Occipital lobe (tissue), 2 donors: Measurements from ENCODE around the gene ATP1B1. TPM values are rescaled to one million over a fixed set of nuclear protein-coding genes. Genes with fewer than 3 reads are reported as not detected.

ENCODE experiments used
- DNase-seq: peaks from one replicate; lab custom pipeline; 2025; lab: John Stamatoyannopoulos, UW
- total RNA-seq: library from RNA; depleted of rRNA; stranded (reverse); fragments of >200 nt; gene quantifications from one replicate; pipeline ENCODE4 v1.2.3, GENCODE V29; 2014

Gene ATP1B1
- 233 TPM for total RNA-seq

GRCh38 chr1:169106095-169106920 is at the start of gene ATP1B1:
TSS of gene ATP1B1 (plus strand) at chr1:169106690. CDS start at chr1:169106830, 140 bp downstream.
- peak; percentile 83 for DNase-seq

DNA sequence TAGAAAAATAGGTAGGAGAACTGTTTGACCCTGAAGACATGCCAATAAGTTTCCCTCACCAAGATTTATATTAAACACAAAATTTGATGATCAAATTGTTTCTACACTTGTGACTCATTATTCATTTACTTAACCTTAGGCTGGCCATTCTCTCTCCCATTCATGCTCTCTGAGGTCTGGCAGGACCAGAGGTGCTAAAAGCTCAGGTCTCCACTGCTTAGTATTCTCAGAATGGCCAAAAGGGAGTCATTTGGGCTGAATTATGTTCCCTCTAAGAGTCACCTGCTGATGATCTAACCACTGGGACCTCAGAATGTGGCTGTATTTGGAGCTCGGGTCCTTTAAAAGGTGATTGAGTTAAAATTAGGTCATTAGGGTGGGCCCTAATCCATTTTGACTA is 47.1 kb upstream of the ATP1B1 start:
- DNase-seq = no peak

GRCh38 chr1:169060043-169060722 is 46.3 kb upstream of the ATP1B1 start:
- DNase-seq = no peak

- DNase-seq = no peak
These were observed 45.4 kb upstream of the ATP1B1 start for GRCh38 chr1:169060919-169061639.

DNA sequence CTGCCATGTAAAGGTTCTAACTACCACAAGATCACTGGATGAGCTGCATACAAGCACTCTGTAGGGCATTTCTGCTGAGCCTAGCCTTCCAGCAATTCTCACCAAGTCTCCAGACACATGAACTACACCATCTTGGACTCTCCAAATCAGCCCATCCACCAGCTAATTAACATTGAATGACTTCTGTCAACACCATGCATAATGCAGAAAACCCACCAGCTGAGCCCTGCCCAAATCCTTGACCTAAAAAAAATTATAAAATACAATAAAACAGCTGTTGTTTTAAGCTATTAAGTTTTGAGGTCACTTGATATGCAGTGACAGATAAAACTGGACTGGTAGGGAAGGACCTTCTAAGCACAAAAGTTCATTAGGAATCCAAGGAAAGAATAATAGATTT is 44.3 kb upstream of the ATP1B1 start:
- DNase-seq = no peak

- no peak for DNase-seq
These were observed 42.4 kb upstream of the ATP1B1 start for GRCh38 chr1:169064103-169064502.

DNA sequence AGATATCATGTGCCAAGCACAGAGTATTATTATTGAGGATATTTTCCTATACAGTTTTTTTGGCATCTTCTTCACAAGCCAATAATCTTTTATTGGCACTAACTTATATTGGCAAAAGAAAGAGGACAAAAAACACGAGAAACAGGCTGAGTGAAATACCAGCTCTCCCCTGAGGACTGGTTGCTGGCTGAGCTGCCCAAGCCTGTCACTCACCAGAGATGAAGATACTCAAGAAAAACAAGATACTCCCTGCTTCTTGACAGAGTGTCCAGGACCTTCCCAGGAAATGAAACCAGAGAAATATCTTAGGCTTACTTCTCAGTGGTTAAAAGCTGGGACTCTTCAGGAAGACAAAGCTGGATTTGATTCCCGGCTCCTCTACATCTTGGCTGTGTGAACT is 35.9 kb upstream of the ATP1B1 start:
- no peak for DNase-seq

GRCh38 chr1:169070958-169071357 is 35.5 kb upstream of the ATP1B1 start:
- no peak for DNase-seq

DNA sequence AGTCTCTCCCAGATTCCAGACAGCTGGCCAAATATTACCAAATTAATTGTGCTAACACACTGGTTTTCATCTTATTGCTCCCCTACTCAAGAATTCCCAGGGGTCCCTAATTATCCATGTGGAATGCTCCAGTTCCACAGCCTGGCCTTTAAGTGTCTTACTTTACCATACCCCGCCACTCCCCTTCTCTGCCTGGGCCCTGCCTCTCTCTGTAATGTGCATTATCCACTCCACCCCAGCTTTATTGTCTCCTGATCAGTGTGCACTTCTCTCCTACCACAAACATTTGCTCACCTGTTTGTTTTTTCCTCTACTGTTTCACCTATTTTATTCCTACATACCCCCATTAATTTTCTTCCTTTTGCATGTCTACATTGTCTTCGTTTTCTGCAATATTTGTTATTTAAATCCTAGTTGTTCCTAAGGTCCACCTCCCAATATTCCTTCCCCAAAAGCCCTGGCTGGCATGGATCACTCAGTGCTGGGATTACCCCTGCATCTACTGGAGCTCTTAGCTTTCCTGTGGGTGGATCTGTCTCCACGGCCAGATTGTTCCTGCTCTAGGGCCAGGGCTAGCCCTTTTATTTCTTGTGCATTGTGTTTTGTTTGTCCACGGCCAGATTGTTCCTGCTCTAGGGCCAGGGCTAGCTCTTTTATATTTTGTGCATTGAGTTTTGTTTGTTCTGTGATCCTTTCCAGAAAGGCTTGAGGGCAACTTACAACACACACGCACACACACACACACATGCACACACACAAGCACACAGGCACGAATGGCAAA is 33.4 kb upstream of the ATP1B1 start:
- no peak for DNase-seq

GRCh38 chr1:169078163-169078883 is 28.2 kb upstream of the ATP1B1 start:
- no peak for DNase-seq

DNA sequence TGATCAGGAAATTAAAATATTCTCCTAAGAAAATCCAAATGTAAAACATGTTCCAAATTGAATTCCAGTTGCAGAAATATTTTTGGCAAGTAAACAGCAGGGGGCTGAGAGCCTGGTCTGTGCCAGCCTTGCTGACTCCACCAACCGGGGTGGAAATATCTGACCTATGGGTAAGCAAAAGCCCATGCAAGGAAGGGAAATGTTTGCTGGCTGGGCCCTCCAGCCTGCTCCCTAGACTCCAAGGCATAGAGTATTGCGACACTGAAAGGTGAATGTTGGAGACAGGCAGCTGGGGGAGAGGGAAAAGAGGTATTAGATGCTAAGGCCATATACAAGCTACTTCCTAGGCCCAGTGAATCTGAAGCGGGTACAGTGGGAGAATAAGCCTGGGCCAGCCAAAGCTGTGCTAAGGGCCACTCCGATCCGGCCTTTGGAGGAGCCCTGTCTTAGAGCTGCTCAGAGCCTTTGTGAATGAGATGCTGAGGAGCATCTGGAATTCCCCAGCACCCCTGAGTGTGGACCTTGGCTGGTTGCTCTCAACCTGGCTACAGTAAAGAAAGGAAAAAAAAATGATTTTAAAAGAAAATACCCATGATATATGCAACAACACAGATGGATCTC is 24.9 kb upstream of the ATP1B1 start:
- DNase-seq = no peak

DNA sequence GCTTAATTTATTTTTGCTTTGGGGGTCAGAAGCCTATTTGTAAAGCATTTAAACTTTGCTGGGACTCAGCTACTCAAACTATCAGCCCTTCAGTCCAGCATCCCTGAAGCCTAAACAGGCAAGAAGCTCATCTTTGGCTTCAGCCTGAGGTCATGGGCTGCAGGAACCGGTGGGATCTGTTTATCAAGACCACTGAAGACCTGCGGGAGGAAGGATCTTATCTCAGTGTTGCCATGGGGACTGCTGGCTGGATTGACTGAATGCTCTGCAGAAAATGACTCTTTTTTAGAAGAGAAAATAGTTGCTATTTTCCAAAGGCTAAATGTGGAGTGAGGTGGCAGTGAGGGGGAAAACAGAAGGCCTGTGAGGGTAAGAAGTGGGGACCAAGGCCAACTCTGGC is 20.6 kb upstream of the ATP1B1 start:
- no peak for DNase-seq

GRCh38 chr1:169086603-169087455 is 19.7 kb upstream of the ATP1B1 start:
- no peak for DNase-seq

GRCh38 chr1:169087876-169088275 is 18.6 kb upstream of the ATP1B1 start:
- no peak for DNase-seq

DNA sequence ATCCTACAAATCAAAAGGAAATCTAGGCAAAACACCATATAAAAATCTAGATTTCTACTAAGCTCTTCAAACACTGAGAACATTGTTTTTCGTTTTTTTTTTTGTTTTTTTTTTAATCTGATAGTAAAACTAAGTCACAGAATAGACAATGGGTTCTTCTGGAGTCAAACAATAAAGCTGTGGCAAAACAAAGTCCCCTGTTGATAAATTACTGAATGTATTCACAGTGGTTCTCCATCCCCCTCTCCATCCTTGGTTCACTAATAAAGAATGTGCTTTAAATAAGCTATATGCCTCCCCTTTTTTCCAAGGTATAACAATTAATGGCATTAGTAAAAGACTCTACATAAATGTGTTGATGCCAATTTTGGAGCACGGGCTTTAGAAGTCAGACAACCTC is 16.7 kb upstream of the ATP1B1 start:
- DNase-seq = no peak

DNA sequence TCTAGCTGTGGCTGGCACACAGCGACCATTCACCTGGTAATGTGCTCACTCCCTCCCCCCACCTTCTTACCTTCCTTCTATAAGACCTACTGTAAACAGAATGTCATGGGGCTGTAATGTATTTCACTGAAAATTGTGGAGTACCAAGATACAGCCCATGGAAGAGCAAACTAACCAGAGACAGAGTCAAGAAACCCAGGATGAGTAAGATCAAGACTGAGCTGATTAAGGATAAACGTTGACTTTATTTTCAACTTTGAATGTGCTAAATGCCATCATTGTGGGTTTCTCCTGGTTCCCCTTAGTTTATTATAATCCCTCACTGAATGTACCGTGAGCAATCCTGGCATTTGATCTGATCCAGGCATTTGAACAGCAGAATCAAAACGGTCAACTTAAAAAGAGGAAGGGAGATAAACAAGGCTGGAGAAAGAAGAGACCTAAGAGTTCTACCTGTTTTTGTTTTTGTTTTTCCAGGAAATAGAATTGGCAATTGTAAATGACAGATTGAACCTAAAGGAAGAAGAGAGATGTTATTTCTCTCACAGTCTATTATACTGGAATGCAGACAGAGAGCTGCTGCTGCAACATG is 16.1 kb upstream of the ATP1B1 start:
- no peak for DNase-seq

DNA sequence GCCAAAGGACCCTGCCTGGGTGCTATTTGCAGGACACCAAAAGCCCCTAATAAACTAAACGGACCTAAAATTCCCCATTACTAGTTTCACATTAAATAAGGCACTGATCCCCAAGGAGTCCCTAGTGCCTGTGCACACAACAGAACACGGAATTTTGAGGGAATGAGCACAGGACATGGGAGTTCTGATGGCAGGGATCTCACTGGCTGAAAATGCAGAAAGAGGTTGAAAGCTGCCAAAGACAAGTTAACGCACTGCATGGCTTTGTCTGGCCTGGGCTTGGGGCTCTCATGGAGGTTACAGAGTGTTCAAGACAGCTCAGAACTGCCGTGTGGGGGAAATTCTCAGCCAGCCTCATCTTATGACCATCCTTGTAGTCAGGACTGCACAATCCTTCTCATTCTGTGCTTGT is 15.6 kb upstream of the ATP1B1 start:
- no peak for DNase-seq

DNA sequence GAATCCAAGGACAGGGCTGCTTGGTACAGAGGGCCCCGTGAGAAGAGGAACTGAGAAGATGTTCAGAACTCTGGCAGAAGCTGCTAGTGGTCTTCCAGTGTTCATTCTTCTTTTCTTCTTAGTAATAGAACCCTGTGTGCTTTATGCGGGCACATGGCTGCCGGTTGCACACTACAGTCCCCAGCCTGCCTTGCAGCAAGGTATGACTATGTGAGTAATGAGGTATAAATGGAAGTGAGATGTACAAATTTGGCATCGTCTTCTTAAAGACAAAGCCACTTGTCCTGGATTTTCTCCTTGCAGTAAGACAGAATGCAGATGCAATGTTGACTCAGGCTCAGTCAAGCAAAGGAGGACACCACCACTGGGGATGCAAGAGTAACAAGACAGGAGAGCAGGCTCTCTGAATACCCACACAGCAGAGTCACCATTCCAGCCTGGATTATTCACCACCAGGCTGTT is 15.0 kb upstream of the ATP1B1 start:
- peak; percentile 41 for DNase-seq

DNA sequence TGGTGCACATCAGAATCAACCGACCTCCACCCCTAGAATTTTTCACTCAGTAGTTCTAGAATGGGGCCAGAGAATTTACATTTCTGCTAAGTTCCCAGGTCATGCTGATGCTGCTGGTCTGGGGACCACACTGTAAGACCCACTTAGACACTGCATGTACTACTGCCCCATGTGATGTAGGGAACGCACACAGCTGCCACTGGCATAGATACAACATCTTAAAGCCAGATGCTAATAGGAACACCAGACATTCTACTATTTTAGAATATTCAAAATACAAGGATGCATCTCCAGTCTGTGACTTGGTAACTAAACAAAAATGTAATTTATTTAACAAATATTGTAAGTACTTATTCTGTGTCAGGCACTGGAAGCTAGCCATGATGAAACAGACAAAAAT is 14.1 kb upstream of the ATP1B1 start:
- no peak for DNase-seq
